Measurements from ENCODE around the gene DPP8.

Gene DPP8

GRCh38 chr15:65450556-65450955 lies 66.9 kb downstream of the DPP8 start:
- H3K36me3 ChIP-seq (replicated peaks; ENCODE audit: low read depth, low read length): peaks cover 25% of the 10 kb centered on the region

GRCh38 chr15:65447145-65447544 lies 70.3 kb downstream of the DPP8 start:
- no peaks in the 10 kb centered on the region for H4K20me1 ChIP-seq (ENCODE audit: insufficient read depth, low read length)
- no peaks in the 10 kb centered on the region for H3K4me1 ChIP-seq (ENCODE audit: low read length)
- no peaks in the 10 kb centered on the region for H3K27me3 ChIP-seq (ENCODE audit: low read depth, low read length)
- no peak overlapping the region for H3K27ac ChIP-seq (ENCODE audit: low read length)
- no peak overlapping the region for H3K9ac ChIP-seq (ENCODE audit: low read length)
- no peak overlapping the region for H3K4me2 ChIP-seq (ENCODE audit: low read length)
- no peak overlapping the region for H3K4me3 ChIP-seq (ENCODE audit: low read length)
- peaks cover 19% of the 10 kb centered on the region for H3K36me3 ChIP-seq (replicated peaks; ENCODE audit: low read depth, low read length)
- H3K9me3 ChIP-seq (ENCODE audit: insufficient read depth, low read length): no peaks in the 10 kb centered on the region
- TF ChIP-seq EZH2phosphoT487 (IDR thresholded peaks at IDR 0.05; ENCODE audit: low read depth) (no peak), CTCF (IDR thresholded peaks at IDR 0.05; ENCODE audit: low read depth, low read length) (no peak)
- no peak overlapping the region for H2AFZ ChIP-seq (ENCODE audit: low read depth, low read length)
- no peaks in the 10 kb centered on the region for H3K79me2 ChIP-seq (ENCODE audit: low read length)

More at GRCh38 chr15:65450556-65450955, 66.9 kb downstream of the DPP8 start:
- H3K27me3 ChIP-seq (ENCODE audit: low read depth, low read length): no peaks in the 10 kb centered on the region
- no peaks in the 10 kb centered on the region for H3K79me2 ChIP-seq (ENCODE audit: low read length)
- no peaks in the 10 kb centered on the region for H3K9me3 ChIP-seq (ENCODE audit: insufficient read depth, low read length)
- no peak overlapping the region for H3K27ac ChIP-seq (ENCODE audit: low read length)
- TF ChIP-seq CTCF (IDR thresholded peaks at IDR 0.05; ENCODE audit: low read depth, low read length) (no peak), EZH2phosphoT487 (IDR thresholded peaks at IDR 0.05; ENCODE audit: low read depth) (no peak)
- no peaks in the 10 kb centered on the region for H4K20me1 ChIP-seq (ENCODE audit: insufficient read depth, low read length)
- no peak overlapping the region for H3K4me3 ChIP-seq (ENCODE audit: low read length)
- H3K9ac ChIP-seq (ENCODE audit: low read length): no peak overlapping the region
- H3K4me1 ChIP-seq (ENCODE audit: low read length): peaks cover 7% of the 10 kb centered on the region
- no peak overlapping the region for H2AFZ ChIP-seq (ENCODE audit: low read depth, low read length)
- no peak overlapping the region for H3K4me2 ChIP-seq (ENCODE audit: low read length)

DNA sequence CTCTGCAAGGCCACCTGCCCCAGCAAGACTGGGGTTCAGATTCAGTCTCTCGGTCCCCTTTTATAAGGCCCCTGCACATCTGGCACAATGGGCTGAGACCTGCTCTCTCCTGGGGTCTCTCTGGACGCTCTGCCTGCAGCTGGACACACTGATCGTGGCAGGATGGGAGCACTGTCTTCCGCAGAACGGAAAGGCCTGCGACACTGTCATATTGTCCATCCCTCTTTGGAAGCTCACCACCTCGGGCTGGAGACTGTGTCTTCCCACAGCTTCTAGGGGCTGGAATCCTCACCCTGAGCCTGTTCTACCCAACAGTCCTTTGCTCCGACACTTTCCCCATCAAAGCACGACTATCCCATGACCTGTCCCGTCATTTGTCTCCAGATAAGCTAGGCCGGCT lies 83.3 kb downstream of the DPP8 start:
- peaks cover 8% of the 10 kb centered on the region for H3K27me3 ChIP-seq (ENCODE audit: low read depth, low read length)
- H2AFZ ChIP-seq (ENCODE audit: low read depth, low read length): no peak overlapping the region
- H3K4me3 ChIP-seq (ENCODE audit: low read length): no peak overlapping the region
- no peaks in the 10 kb centered on the region for H4K20me1 ChIP-seq (ENCODE audit: insufficient read depth, low read length)
- no peak for TF ChIP-seq EZH2phosphoT487 (IDR thresholded peaks at IDR 0.05; ENCODE audit: low read depth)
- TF ChIP-seq CTCF (IDR thresholded peaks at IDR 0.05; ENCODE audit: low read depth, low read length): no peak
- H3K79me2 ChIP-seq (ENCODE audit: low read length): no peaks in the 10 kb centered on the region
- no peaks in the 10 kb centered on the region for H3K4me1 ChIP-seq (ENCODE audit: low read length)
- no peak overlapping the region for H3K4me2 ChIP-seq (ENCODE audit: low read length)
- no peaks in the 10 kb centered on the region for H3K36me3 ChIP-seq (replicated peaks; ENCODE audit: low read depth, low read length)
- H3K27ac ChIP-seq (ENCODE audit: low read length): no peak overlapping the region
- no peak overlapping the region for H3K9ac ChIP-seq (ENCODE audit: low read length)
- H3K9me3 ChIP-seq (ENCODE audit: insufficient read depth, low read length): no peaks in the 10 kb centered on the region

DNA sequence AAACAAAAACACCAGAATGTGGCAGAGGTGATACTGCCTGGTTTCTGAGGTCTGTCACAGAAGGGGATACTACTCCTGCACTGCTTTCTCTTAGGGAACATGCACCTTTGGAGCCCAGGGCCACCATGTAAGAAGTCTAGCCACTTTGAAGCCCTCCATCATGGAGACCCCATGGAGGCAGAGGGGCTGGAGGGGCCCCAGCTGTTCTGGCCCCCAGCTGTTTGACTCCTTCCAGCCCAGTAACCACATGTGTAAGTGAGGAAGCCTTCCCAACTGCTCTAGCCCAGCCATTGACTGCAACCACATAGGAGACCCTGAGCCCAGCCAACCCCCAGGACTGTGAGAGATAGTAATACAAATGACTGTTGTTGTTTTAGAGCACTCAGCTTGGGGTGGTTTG lies 85.8 kb downstream of the DPP8 start:
- Histone ChIP-seq H3K27me3 (ENCODE audit: low read depth, low read length) (peaks cover 8% of the 10 kb centered on the region), H3K9ac (ENCODE audit: low read length) (no peak overlapping the region), H3K4me3 (ENCODE audit: low read length) (no peak overlapping the region), H3K9me3 (ENCODE audit: insufficient read depth, low read length) (no peaks in the 10 kb centered on the region), H3K4me1 (ENCODE audit: low read length) (no peaks in the 10 kb centered on the region), H3K36me3 (replicated peaks; ENCODE audit: low read depth, low read length) (no peaks in the 10 kb centered on the region), H3K27ac (ENCODE audit: low read length) (no peak overlapping the region), H3K79me2 (ENCODE audit: low read length) (no peaks in the 10 kb centered on the region), H3K4me2 (ENCODE audit: low read length) (no peak overlapping the region), H4K20me1 (ENCODE audit: insufficient read depth, low read length) (no peaks in the 10 kb centered on the region), H2AFZ (ENCODE audit: low read depth, low read length) (no peak overlapping the region)
- TF ChIP-seq EZH2phosphoT487 (IDR thresholded peaks at IDR 0.05; ENCODE audit: low read depth) (no peak), CTCF (IDR thresholded peaks at IDR 0.05; ENCODE audit: low read depth, low read length) (no peak)
